OCI-M2 (cell line): ENCODE measurements around the gene PROSER2.
"Not testable (repeated sequence)": the region's sequence is repeated elsewhere in the genome, so short reads cannot be mapped to it uniquely, and the experiment has no call there.

ENCODE experiments used
- DNase-seq: peaks from one replicate; lab custom pipeline; 2025; ENCODE audit not compliant: unreplicated experiment; lab: John Stamatoyannopoulos, UW

The PROSER2 gene

GRCh38 chr10:11835061-11835460 is 11.9 kb downstream of the PROSER2 start:
- DNase-seq, result no peak

GRCh38 chr10:11835704-11836103 is 12.5 kb downstream of the PROSER2 start:
- no peak for DNase-seq

GRCh38 chr10:11837372-11838161 is 14.4 kb downstream of the PROSER2 start:
- DNase-seq, result no peak

GRCh38 chr10:11838298-11838852 is 15.2 kb downstream of the PROSER2 start:
- no peak for DNase-seq

GRCh38 chr10:11841375-11841774 is 18.2 kb downstream of the PROSER2 start:
- DNase-seq, result no peak

DNA sequence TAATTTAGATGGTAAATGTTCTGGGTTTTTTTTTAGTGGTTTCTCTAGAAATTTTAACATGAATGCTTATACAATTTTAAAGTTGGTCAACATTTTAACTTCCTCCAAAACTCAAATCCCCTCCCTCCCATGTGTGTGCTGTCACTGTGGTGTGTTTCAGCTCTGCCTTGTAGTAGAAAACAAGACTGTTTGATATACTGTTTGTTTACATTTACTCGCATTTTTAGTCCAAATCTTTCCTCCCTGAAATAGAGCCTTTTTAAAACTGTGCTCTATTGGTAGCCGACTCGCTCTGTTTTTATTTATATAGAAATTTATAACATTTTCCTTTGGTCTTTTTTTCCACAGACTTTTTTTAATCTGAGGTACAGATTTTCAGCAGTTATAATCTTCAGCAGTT is 19.3 kb downstream of the PROSER2 start:
- no peak for DNase-seq

DNA sequence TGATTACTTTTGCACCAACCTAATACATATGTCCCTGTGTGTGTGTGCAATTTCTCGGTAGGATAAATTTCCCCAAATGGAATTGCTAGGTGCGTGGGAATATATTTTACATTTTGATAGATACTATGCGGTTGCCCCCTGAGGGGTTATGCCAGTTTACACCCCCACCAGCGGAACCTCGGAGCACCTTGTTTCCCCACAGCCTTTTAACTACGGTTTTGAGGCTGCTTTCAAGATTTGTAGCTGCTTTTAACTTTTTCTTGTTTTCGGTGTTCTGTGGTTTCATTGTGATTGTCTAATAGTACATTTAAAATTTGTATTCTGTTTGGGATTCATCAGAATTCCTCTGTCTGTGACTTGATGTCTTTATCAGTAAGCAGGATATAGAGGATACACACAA is 22.0 kb downstream of the PROSER2 start:
- DNase-seq, result no peak

- DNase-seq, result no peak
Measured at GRCh38 chr10:11846542-11846941, 23.4 kb downstream of the PROSER2 start.

DNA sequence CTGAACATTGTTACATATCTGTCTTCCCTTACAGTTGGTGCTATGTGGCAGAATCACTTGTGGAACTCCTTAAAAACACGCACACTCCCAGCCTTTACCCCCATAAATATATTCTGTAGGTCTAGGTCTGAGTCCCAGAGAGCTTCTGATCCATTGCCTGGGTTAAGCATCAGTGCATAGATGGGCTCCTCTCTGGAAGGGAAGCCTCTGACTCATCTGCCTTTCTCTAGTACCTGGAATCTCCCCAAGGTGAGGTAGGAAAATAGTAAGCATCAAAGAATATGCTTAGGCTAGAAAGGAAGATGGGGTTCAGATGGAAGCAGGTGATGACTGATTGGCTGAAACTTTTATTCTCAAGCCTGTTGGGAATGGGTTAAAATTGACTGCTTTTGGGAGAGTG is 26.1 kb downstream of the PROSER2 start:
- DNase-seq, result no peak

- DNase-seq, result no peak
Measured at GRCh38 chr10:11849911-11850310, 26.8 kb downstream of the PROSER2 start.

DNA sequence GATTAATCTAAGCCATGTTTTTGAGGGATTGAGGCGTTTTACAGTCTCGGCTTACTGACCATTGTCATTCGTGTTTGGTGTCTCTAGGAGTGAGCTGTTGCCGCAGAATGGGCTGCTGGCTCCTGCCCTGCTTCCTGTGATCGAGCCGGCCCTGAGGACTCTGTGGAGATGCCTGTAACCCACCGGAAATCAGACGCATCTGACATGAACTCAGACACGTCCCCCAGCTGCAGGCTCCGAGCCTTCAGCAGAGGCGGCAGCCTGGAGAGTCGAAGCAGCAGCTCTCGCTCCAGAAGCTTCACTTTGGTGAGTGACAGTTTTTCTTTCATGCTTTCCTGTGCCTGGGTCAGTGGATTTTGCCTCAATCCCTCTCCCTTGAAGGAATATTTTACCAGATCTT is 28.8 kb downstream of the PROSER2 start:
- no peak for DNase-seq

DNA sequence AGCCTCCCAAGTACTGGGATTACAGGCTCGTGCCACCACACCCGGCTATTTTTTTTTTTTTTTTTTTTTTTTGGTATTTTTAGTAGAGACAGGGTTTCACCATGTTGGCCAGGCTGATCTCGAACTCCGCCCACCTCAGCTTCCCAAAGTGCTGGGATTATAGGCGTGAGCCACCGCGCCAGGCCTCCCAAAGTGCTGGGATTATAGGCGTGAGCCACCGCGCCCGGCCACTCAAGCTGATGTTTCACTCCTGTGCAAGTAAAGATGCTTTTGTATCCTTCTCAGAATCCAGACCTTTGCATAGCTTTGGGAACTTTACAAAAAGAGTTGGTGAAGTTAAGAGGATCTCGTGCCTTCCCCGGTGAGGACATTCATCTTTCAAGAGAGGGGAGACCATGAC is 29.5 kb downstream of the PROSER2 start:
- DNase-seq, result not testable (repeated sequence)

GRCh38 chr10:11853468-11853867 is 30.3 kb downstream of the PROSER2 start:
- no peak for DNase-seq

GRCh38 chr10:11854301-11854700 is 31.1 kb downstream of the PROSER2 start:
- DNase-seq, result no peak

DNA sequence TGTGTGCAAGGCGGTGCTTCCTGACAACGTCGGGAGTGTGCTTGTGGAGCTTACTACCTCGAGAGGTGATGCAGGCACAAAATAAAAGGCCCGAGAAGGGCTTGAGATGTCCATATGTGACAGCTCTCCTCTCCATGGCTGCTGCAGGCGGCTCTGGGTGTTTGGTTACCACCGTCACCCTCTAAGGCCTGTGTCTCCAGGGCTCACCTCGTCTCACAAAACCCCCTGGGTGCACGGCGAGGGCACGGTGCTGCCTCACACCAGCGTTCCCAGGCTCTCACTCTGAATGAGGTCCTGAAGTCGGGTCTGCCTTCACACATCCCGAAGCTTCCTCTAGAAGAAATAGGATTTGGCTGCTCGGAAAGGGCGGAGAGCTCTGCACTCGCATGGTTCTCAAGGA is 32.9 kb downstream of the PROSER2 start:
- no peak for DNase-seq

DNA sequence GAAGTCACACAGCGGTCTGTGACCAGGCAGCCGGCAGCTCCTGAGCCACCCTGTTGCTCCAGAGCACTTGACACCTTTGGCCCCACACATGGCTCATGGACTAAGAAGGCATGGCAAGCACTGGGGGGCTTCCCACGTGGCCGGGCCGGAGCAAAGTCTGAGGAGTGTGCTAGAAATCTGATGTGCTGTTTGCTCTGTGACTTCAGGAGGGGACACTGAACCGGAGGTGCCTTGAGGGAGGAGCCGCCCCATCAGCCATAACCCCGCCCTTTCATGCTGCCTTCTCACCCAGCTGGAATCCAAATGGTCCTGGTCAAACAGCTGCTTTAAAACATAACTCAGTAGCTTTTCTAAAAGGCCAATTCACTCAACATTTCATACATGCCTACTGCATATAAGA is 33.5 kb downstream of the PROSER2 start:
- no peak for DNase-seq

GRCh38 chr10:11858093-11858492 is 34.9 kb downstream of the PROSER2 start:
- DNase-seq, result no peak

DNA sequence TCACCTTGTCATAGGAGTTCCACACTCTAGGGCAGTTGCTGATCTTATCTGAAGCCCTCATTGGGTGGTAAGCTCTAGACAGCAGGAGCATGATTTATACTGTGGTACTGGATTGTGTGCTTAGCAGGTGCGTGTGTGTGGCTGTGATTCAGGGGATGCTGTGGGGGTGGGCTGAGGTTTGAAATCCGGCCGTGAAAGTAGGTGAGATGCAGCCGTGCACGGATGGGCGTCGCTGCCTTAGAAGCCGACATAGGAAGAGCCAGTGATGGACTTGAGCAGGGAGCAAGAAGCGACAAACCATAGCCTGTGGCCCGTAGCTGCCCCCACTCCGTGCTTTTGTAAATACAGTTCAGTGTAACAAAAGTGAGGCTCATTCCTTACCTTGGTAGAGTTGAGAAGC is 38.2 kb downstream of the PROSER2 start:
- DNase-seq, result no peak

DNA sequence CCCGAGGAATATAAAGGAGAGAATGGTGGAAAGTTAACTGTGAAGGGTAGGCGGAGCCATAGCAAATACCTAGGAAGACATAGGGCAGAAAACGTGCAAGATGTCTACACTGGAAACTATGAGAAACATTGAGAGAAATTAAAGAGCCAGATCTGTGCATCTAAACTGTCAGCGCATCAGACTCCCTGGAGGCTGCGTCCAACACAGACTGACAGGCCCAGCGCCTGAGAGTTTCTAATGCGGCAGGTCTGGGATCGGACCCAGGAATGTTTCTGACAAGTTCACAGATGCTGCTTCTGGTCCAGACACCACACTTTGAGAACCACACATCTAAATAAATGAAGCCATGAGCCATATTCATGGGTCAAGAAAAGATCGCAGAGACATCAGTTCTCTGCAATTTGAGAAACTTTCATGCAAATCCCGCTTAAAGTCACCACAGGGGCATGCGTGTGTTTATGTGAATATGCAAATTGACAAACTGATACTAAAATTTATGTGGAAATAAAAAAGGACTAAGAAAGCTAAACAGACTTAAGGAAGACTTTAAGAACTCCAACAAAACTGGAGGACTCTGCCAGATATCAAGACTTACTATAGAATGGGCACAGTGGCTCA is 38.8 kb downstream of the PROSER2 start:
- DNase-seq, result no peak

GRCh38 chr10:11863353-11864109 is 40.4 kb downstream of the PROSER2 start:
- DNase-seq, result no peak

- no peak for DNase-seq
Measured at GRCh38 chr10:11864727-11865126, 41.6 kb downstream of the PROSER2 start.

GRCh38 chr10:11865561-11865960 is 42.4 kb downstream of the PROSER2 start:
- DNase-seq, result no peak
